D721Med (cell line): ENCODE results near the gene TSC22D3.

Experiments
- DNase-seq: peaks from one replicate; pipeline ENCODE4 v3.0.0; 2011; ENCODE audit warnings: low spot score; ENCODE audit not compliant: insufficient read length
- FAIRE-seq: peaks from 2 replicates; lab custom pipeline; 2011; peaks lifted over from hg19 to GRCh38; lab: Jason Lieb, UNC
- TF ChIP-seq, protein P1 (sequence below): IDR thresholded peaks from 2 replicates; pipeline ENCODE4 v1.5.1; 2012; ENCODE audit warnings: mild to moderate bottlenecking, control low read depth; ENCODE audit not compliant: insufficient read depth; ENCODE audit errors: missing control alignments

TSC22D3 gene

DNA sequence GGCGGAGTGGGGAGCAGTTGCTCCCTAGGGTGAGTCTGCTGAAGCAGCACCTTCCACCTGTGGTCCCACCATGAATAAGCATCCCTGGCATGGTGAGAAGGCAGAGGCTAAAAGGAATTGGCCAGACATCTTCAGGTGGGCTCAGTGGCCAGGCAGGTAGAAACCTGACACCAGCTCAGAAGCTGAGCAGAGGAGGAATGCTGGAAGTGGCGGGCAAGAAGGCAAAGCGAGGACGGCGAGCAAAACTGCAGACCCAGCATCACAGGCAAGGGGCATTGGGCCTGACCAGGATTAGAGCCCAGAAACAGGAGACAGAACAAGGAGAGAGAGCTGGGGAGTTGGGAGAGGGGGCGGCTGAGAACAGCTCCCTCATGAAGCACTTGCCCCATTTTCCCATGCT lies 25.3 kb downstream of the TSC22D3 start:
- no peak for DNase-seq
- TF ChIP-seq, protein P1, sequence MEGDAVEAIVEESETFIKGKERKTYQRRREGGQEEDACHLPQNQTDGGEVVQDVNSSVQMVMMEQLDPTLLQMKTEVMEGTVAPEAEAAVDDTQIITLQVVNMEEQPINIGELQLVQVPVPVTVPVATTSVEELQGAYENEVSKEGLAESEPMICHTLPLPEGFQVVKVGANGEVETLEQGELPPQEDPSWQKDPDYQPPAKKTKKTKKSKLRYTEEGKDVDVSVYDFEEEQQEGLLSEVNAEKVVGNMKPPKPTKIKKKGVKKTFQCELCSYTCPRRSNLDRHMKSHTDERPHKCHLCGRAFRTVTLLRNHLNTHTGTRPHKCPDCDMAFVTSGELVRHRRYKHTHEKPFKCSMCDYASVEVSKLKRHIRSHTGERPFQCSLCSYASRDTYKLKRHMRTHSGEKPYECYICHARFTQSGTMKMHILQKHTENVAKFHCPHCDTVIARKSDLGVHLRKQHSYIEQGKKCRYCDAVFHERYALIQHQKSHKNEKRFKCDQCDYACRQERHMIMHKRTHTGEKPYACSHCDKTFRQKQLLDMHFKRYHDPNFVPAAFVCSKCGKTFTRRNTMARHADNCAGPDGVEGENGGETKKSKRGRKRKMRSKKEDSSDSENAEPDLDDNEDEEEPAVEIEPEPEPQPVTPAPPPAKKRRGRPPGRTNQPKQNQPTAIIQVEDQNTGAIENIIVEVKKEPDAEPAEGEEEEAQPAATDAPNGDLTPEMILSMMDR: no peak
- no peak for FAIRE-seq

DNA sequence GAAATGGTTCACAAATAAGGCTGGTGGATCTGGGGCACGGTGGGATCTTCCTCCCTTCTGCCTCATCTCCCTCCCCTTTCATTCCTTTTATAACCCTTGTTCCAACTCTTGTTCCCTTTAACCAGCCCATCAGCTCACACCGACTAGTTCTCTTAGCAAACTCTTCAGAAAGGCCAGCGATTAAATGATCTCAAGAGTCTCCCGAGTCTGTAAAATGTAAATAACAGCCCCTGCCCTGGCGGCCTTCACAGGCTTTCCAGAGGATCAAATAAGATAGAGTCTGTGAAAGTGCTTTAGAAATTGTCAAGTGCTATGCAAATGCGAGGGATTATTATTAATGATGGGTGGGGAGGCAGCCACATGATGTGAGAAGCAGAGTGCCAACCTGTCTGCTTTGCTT lies 27.1 kb downstream of the TSC22D3 start:
- FAIRE-seq (no peak), DNase-seq (no peak)
- TF ChIP-seq, protein P1: no peak

DNA sequence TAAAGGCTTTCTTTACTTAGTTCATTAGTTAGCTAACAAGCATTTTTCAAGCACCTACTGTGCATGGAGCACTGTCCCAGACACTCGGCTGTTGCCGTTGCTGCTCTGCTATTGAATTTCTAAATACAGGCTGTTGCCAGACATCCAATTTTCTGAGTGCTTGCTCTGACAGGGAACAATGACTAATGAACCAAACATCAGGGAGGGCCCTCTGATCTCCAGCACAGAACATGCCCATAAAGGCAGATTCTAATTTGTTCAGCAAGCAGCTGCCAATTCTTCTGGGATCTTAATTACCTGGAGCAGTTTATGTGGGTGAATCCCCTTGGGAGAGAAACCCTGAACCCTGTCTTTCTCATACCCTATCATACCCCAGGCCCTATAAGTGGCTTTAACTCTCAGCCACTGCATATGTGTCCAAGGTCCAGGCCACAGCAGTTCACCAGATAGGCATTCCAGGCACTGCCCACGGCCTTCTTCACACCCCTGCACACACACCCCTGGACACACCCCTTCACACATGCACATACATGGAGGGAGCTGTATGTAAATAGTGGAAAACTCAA lies 27.9 kb downstream of the TSC22D3 start:
- FAIRE-seq: no peak
- no peak for DNase-seq
- TF ChIP-seq, protein P1: no peak

DNA sequence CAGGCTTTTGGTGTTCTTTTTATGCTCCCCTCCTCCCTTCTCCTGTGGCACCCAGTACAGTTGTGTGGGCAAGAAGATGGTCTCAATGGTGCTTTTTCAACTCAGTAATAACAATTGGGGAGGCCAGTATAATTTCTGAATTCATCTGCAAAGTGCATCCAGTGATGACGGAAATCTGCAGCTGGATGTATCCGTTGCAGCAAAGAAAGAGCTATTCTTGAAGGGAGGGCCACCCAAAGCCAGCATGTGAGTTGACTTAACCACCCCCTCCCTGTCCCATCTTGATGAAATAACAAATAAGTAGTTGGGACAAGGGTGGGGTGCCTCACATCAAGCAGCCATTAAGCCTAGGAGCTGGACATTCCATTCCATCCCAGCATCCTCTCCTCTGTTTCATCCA lies 30.7 kb downstream of the TSC22D3 start:
- TF ChIP-seq, protein P1: no peak
- DNase-seq (no peak), FAIRE-seq (no peak)

DNA sequence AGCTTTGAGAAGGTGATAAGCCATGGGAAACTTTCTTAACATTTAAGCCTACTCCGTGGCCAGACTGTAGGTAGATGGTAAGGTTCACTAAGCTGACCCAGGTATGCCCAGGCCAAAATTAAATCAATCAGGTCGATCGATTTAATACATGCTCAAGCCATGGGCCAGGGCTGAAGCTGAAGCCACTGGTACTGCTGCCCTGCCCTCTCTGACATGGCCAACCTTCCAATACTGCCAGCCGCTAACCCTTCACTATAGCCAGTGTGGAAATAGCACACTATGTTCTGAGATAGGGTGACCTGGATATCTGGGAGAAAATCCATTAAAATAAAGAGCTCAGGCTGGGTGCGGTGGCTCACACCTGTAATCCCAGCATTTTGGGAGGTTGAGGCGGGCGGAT lies 31.6 kb downstream of the TSC22D3 start:
- FAIRE-seq (no peak), DNase-seq (no peak)
- TF ChIP-seq, protein P1: no peak

DNA sequence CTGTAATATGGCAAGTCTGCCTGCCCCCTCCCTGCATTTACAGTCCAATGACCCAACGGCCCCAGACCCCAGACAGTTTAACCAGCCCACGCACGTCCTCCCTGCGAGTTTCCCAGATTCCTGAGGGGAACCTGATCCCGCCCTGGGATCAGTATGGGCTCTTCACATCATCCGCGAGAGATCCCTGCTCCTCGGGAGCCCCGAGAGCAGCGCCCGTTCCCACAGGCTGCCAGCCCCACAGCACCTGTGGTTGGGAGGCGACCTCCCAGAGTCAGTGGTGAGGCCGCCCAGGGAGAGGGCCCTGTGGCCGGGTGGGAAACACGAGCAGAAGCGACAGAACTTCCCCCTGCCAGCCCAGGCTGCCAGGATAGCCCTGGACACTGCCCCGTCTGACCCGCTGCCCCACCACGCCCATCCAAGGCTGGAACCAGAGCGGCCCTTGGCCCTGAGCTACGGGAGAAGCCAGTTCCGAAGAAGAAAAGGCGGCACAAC lies 32.8 kb downstream of the TSC22D3 start:
- TF ChIP-seq, protein P1: no peak

DNA sequence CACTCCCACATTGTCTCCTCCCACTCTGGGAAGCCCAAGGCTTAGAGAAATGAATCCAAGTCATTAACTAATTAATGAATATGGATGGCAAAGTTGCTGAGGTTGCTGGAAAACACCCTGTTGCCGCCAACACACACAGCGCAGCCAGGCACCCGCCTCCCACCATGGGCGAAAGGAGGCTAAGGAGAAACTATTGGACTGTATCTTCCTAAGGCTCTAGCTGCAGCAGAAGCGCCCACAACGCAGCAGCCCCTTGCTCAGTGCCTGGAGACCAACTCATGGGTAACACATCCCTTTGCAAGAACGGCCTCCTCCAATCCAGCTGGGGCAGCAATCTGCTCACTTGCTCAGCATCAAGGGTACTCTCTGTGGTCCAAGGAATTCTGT lies 34.2 kb downstream of the TSC22D3 start:
- DNase-seq (no peak), FAIRE-seq (no peak)
- TF ChIP-seq, protein P1: no peak

More for the DNA sequence above, 32.8 kb downstream of the TSC22D3 start:
- DNase-seq (no peak), FAIRE-seq (no peak)
